Psoas muscle (tissue), 8 donors: ENCODE measurements around the gene CDK14. TPM values are rescaled to one million over a fixed set of nuclear protein-coding genes. Genes with fewer than 3 reads are reported as not detected.

Experiments used
- ATAC-seq, 4 donors: fragments of 200-7000 bp; cut with Tn5 transposase; one replicate each; pipeline ENCODE4 v1.9.1; 2020; ENCODE audit warnings: moderate library complexity in 3 of 4, mild to moderate bottlenecking in 2 of 4
- DNase-seq, 2 donors: peaks; one replicate each; pipeline ENCODE4 v3.0.0-alpha.2; 2020
- H3K27ac ChIP-seq: fragments of 200-600 bp; one replicate; pipeline ENCODE4 v1.8.0; 2022
- H3K27me3 ChIP-seq, 3 donors: fragments of 200-600 bp in 1 of 3; one replicate each; pipeline versions ENCODE4 v1.6.1 to v1.8.0; 2013 to 2022; ENCODE audit warnings: low read length in 2 of 3, mild to moderate bottlenecking in 2 of 3, moderate library complexity in 1 of 3; ENCODE audit not compliant: insufficient read depth in 3 of 3
- H3K36me3 ChIP-seq, 2 donors: fragments of 200-600 bp in 1 of 2; one replicate each; pipeline versions ENCODE4 v1.6.1 to v1.8.0; 2013 to 2022; ENCODE audit warnings: low read depth in 1 of 2, mild to moderate bottlenecking in 1 of 2, moderate library complexity in 1 of 2; ENCODE audit not compliant: insufficient read depth in 1 of 2
- H3K4me1 ChIP-seq: fragments of 200-600 bp; one replicate; pipeline ENCODE4 v1.8.0; 2022
- H3K4me3 ChIP-seq: fragments of 200-600 bp; one replicate; pipeline ENCODE4 v1.8.0; 2022; ENCODE audit warnings: mild to moderate bottlenecking
- H3K9me3 ChIP-seq: fragments of 200-600 bp; one replicate; pipeline ENCODE4 v1.8.0; 2022
- WGBS, 3 donors: extraction: QIAGEN DNeasy Blood & Tissue Kit; methylation state at CpG; one replicate each; pipeline versions ENCODE4 v1.1.6 to v1.1.7; 2013; 5-methylcytosine and 5-hydroxymethylcytosine counted together
- intact Hi-C, 2 donors: fragments of 100-400 bp; cut with DNase I; formaldehyde crosslinking; loops; one replicate each; pipeline versions ENCODE4 v1.11.0 to v1.14.2; 2022
- polyA plus RNA-seq, 3 donors: library from polyadenylated mRNA; stranded (reverse); fragments of 200-250 nt; gene quantifications; one replicate each; pipeline ENCODE4 v1.2.3, GENCODE V29; 2013
- total RNA-seq, 4 donors: library from RNA; stranded (reverse); fragmentation: NEBNext Ultra II Directional in 2 of 4; extraction: Animal tissue kit (Norgen Biotek cat#: 25700) in 2 of 4; gene quantifications; one replicate each; pipeline versions ENCODE4 v1.2.1 to v1.2.4, GENCODE V29; 2021 to 2023
- TF ChIP-seq, protein P1 (sequence below): fragments of 200-600 bp; IDR thresholded peaks from one replicate; pipeline ENCODE4 v1.8.0; 2022; ENCODE audit warnings: antibody characterized with exemption
- donor health status: healthy with polysubstance abuse.
- donor health status: DM: no; HTN: no; CAD: no; lungs with moderate emphysema.
- donor health status: Bipolar disorder and iron deficiency.
- donor health status: healthy.
- donor health status: DM: yes; HTN: yes; CAD: no.
- donor health status: DM: no; HTN: no; CAD: no.
- donor health status: DM: no; HTN: no; CAD: no.
- donor health status: DM: yes; HTN: yes; CAD: no.

The CDK14 gene
- total and polyA plus RNA-seq, 7 donors = 1.7 to 16.6 (median 10.6) TPM

DNA sequence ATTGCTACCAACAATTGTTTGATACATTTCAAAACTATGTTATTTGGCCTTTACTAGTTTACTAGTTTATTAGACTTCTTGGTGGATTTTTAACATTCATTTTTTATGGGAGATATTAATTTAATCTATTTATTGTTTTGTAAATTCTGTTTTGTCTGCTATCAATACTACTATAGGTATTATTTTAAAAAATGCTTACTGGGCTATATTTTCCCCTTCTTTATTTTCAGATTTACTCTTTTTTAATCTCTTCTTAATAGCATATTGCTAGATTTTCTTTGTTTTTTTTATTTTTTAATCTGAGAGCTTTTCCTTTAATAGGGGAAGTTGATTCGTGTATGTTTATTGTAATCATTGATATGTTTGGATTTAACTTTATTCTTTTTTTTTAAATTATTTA, 147.5 kb downstream of the CDK14 start:
- Histone ChIP-seq H3K27me3 (no peaks in the 10 kb centered on the region), H3K9me3 (no peaks in the 10 kb centered on the region), H3K36me3 (no peaks in the 10 kb centered on the region), H3K27ac (no peak overlapping the region), H3K4me1 (no peaks in the 10 kb centered on the region), H3K4me3 (no peak overlapping the region)
- DNase-seq (no peak), ATAC-seq (no peak)
- intact Hi-C loops = no loop called here
- 49 to 53% (median 50%) methylated on average over 1 of the region's 1 CpG for WGBS, 3 donors
- TF ChIP-seq, protein P1, sequence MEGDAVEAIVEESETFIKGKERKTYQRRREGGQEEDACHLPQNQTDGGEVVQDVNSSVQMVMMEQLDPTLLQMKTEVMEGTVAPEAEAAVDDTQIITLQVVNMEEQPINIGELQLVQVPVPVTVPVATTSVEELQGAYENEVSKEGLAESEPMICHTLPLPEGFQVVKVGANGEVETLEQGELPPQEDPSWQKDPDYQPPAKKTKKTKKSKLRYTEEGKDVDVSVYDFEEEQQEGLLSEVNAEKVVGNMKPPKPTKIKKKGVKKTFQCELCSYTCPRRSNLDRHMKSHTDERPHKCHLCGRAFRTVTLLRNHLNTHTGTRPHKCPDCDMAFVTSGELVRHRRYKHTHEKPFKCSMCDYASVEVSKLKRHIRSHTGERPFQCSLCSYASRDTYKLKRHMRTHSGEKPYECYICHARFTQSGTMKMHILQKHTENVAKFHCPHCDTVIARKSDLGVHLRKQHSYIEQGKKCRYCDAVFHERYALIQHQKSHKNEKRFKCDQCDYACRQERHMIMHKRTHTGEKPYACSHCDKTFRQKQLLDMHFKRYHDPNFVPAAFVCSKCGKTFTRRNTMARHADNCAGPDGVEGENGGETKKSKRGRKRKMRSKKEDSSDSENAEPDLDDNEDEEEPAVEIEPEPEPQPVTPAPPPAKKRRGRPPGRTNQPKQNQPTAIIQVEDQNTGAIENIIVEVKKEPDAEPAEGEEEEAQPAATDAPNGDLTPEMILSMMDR = no peak

DNA sequence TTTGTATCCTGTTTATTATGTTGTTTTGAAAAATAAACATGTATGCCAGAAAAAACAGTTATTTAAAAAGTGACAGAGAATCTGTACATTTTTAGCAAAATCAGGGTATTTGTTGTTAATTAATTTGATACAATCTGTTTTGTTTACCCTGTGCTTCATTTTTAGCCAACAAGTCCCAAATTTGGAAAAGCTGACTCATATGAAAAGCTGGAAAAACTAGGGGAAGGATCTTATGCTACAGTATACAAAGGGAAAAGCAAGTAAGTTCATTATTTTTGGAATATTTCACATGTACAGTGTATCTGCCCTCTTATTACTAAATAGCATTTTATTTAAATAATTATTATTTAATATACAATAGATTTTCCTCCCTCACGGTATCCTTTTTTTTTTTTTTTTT, 151.4 kb downstream of the CDK14 start:
- TF ChIP-seq, protein P1 = no peak
- Histone ChIP-seq H3K4me1 (no peaks in the 10 kb centered on the region), H3K27me3 (no peaks in the 10 kb centered on the region), H3K9me3 (no peaks in the 10 kb centered on the region), H3K36me3 (no peaks in the 10 kb centered on the region), H3K27ac (no peak overlapping the region), H3K4me3 (no peak overlapping the region)
- 70 to 84% (median 83%) methylated on average over 1 of the region's 1 CpG for WGBS, 3 donors
- DNase-seq = no peak
- intact Hi-C loops = no loop called here
- no peak for ATAC-seq

DNA sequence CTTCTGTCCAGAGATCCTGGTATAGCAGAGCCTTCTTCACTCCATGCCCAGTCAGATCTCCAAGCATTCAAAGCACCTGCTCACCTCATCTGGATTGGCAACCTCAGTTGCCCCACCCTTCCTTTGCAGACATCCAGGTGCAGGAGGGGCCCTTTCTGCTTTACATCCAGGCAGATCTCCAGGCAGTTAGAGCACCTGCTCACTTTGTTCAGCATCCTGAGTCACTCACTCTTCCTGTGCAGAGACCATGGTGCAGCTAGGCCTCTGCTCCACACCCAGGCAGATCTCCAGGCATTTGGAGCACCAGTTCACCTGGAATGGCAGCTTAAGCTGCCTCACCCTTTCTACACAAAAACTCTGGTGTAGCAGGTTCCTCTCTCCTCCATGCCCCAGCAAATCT, 153.1 kb downstream of the CDK14 start:
- DNase-seq (no peak), ATAC-seq (no peak)
- intact Hi-C loops = no loop called here

DNA sequence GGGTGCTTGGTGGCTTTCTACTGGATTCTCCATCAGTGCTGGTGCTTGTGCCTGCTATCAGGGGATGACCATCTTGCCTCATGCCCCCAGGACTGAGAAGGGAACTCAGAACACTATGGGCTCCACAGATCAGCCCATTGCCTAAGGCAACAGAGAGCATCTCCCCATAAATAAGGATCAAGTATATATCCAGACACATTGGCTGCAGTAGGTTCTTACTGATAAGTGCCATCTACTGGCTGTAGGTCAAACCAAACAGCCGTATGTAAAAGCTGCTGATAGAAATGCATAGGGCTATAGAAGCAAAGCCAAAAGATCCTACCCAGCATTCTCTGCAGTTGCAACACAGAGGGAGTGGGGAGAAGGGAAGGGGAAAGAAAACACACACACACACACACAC, 153.7 kb downstream of the CDK14 start:
- H3K36me3 ChIP-seq = no peaks in the 10 kb centered on the region
- H3K27ac ChIP-seq = no peak overlapping the region
- ATAC-seq = no peak
- 83 to 90% (median 85%) methylated on average over 1 of the region's 1 CpG for WGBS, 3 donors
- H3K4me3 ChIP-seq = no peak overlapping the region
- intact Hi-C loops = no loop called here
- DNase-seq = no peak
- no peaks in the 10 kb centered on the region for H3K27me3 ChIP-seq
- H3K9me3 ChIP-seq = no peaks in the 10 kb centered on the region
- TF ChIP-seq, protein P1 = no peak
- no peaks in the 10 kb centered on the region for H3K4me1 ChIP-seq

More for the DNA sequence above, 153.1 kb downstream of the CDK14 start:
- Histone ChIP-seq H3K4me1 (no peaks in the 10 kb centered on the region), H3K27ac (no peak overlapping the region), H3K4me3 (no peak overlapping the region), H3K9me3 (no peaks in the 10 kb centered on the region), H3K36me3 (no peaks in the 10 kb centered on the region), H3K27me3 (no peaks in the 10 kb centered on the region)
- TF ChIP-seq, protein P1 = no peak

DNA sequence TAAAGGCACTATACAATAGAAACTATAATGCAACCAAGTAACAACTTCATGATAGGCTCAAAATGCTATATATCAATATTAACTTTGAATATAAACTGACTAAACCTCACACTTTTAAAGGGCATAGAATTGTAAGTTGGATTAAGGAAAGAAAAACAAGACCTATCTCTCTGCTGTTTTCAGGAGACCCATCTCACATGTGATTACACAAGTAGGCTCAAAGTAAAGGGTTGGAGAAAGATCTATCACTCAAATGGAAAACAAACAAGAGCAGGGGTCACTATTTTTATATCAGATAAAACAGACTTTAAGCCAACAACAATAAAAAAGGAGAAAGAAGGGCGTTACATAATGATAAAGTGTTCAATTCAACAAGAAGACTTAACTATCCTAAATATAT, 155.5 kb downstream of the CDK14 start:
- Histone ChIP-seq H3K36me3 (no peaks in the 10 kb centered on the region), H3K9me3 (no peaks in the 10 kb centered on the region), H3K4me3 (no peak overlapping the region), H3K27me3 (no peaks in the 10 kb centered on the region), H3K27ac (no peak overlapping the region), H3K4me1 (no peaks in the 10 kb centered on the region)
- DNase-seq (no peak), ATAC-seq (no peak)
- TF ChIP-seq, protein P1 = no peak
- intact Hi-C loops = no loop called here
- 88 to 96% (median 93%) methylated on average over 1 of the region's 1 CpG for WGBS, 3 donors
